Stimulated activated CD8-positive, alpha-beta memory T cell treated with anti-CD3 and anti-CD28 coated beads, Interleukin-7, amount 100 ng/mL, for 24 hours (primary cell): Measurements from ENCODE around the gene TAF1D.
"Not testable (repeated sequence)": the region's sequence is repeated elsewhere in the genome, so short reads cannot be mapped to it uniquely, and the experiment has no call there.

Experiments used
- DNase-seq: peaks from one replicate; pipeline ENCODE4 v3.0.0-alpha.2; 2020; ENCODE audit warnings: low read depth

The TAF1D gene, protein sequence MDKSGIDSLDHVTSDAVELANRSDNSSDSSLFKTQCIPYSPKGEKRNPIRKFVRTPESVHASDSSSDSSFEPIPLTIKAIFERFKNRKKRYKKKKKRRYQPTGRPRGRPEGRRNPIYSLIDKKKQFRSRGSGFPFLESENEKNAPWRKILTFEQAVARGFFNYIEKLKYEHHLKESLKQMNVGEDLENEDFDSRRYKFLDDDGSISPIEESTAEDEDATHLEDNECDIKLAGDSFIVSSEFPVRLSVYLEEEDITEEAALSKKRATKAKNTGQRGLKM

DNA sequence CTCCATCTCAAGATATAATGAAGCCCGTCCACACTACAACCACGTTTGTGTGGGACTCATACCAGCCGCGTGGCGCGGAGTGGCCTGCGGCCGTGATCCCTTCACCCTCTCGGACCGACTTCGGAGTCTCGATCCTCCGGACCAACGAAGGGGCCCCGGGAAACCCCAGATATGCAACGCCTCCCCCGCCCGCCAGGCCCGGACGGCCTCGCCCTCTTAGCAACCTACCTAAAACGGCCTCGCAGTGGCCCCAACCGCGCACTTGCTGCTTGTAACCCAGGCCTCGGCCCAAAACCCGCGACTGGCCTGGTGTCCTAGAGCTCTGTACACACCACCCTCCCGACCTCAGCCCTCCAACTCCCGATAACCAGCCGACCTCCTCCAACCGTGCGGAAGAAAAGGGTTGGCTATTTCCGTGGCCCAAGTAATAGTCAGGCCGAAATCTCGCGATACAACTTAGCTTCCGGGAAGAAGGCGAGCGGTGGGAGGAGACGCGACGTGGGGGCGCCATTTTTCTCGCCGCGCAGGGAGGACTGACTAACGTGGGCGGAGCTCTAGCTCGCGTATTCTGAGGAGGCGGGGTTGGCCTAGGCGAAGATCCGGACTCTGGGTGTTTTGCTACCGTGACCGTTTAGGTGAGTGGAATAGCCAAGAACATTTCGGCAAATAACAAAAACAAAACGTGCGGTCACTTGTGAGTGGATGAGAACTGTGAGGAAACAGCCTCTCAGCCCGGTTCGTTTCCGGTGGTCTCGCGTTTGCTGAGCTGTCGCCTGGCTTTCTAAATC lies at the start of gene TAF1D, which contains the start of gene C11orf54:
Gene TAF1D, minus strand, starts transcription at position 402 of the 788 bp plus-strand sequence. CDS start 2,191 bp downstream, outside the sequence.
Gene C11orf54, plus strand, starts transcription at position 579 of the 788 bp plus-strand sequence. CDS start 5,722 bp downstream, outside the sequence.
- DNase-seq = peak; percentile 87

DNA sequence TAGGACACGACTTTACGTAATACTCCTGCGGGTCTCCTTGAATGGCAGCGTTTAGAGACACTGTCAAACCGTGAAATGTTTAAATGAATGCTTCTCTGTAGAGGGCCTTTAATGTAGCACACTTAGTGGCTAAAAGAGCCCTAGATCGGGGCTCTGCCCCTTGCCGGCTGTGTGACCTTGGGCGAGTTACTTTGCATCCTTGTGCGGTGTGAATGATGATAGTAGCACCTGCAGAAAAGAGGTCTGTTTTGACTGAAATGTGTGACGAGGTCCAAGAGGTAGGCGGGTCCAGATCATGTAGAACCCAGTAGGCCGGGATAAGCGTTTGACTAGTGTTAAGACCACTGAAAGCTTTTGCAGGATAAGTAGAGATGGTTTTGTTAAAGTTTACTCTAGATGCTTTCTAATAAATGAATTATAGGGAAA lies 43.7 kb upstream of the TAF1D start:
- no peak for DNase-seq

DNA sequence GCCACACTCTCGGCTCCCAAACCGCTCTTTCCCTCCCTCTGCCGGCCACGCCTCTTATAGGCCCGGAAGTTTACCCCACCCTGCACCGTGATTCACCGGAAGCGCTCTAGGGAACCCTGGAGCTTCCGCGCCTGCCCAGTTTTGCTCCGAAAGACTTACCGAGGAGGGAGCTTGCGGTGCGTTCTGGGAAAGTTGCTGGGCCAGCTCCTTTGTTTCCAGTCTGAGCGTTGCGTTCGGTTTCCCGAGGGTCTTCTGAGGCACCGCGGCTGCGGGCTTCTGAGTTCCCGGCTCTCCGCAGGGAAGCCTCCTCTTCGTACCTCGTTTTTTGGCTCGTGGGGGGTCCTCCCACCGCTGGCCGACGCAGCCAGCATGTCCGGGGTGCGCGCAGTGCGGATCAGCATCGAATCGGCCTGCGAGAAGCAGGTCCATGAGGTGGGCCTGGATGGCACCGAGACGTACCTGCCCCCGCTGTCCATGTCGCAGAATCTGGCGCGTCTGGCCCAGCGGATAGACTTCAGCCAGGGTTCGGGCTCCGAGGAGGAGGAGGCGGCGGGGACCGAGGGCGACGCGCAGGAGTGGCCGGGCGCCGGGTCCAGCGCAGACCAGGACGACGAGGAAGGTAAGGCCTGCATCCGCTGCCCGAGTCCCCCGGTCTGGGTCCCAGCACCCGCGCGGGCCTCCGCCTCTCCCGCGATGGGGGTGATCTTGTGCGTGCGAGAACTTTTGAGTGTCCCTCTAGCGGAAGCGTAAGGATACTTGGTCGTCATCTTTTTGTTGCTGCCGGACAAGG lies 43.0 kb upstream of the TAF1D start, which contains the start of gene MED17:
Gene MED17, plus strand, starts transcription at position 138 of the 790 bp plus-strand sequence. Its CDS starts 232 bp downstream, at position 370.
- DNase-seq = peak; percentile 77

DNA sequence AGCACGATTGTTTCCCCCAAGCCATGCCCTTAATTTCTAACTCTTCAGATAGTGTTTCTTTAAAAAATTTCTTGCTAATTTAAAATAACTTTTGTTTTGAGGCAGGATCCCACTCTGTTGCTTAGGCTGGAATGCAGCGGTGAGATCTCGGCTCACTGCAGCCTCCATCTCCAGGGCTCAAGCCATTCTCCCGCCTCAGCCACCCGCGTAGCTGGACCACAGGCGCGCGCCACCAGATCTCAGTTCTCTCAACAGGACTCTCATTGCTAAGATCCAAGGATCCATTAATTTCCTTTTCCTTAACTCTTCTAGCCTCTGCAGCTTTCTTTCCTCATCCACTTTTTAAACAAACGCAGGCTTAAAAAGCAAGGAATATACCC lies 42.5 kb upstream of the TAF1D start:
- no peak for DNase-seq

DNA sequence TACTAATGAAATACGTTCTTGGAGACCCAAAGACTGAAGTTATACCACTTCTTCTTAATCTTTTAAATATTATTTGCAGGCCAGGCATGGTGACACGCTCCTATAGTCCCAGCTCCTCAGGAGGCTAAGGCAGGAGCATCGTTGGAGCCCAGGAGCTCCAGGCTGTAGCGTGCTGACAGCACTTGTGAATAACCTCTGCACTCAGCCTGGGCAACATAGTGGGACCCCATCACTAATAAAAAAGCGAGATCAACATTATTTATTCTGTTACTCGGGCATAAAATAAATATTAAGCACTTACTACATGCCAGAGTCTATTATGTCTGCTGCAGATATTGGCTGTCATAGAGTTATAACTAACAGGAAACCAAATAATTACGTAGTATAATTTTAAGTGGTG lies 42.1 kb upstream of the TAF1D start:
- DNase-seq = no peak

DNA sequence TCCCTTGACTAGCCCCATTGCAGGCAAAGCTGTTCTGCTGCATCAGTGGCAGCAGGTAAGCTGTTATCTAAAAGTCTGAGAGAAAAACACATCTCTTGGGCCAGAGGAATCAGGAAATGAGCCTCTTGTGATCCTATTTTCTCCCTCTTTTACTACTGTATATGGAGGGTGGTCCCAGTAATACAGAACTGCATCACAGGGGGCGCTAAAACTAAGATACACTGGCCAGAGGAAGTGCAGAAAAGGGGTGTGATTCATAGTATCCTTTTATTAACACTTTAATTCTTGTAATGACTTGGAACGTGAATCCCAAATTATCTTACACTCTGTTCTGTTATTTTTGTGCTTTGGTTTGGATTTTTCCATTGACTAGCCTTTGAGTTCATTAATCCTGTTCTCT lies 34.0 kb upstream of the TAF1D start:
- no peak for DNase-seq

DNA sequence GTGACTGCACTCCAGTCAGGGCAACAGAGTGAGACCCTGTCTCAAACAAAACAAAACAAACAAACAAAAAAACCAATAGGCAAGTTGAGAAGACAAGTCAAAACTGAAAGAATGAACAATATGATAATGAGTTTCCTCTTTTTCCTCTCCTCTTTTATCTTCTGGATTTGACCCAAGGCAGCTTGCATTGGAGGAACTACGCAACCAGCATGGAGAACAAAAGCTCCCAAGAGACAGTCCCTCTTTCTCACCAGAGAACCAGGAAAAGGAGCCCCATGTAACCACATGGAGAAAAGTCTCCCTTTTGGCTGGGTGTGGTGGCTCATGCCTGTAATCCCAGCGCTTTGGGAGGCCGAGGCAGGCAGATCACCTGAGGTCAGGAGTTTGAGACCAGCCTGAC lies 33.3 kb upstream of the TAF1D start:
- DNase-seq = not testable (repeated sequence)

DNA sequence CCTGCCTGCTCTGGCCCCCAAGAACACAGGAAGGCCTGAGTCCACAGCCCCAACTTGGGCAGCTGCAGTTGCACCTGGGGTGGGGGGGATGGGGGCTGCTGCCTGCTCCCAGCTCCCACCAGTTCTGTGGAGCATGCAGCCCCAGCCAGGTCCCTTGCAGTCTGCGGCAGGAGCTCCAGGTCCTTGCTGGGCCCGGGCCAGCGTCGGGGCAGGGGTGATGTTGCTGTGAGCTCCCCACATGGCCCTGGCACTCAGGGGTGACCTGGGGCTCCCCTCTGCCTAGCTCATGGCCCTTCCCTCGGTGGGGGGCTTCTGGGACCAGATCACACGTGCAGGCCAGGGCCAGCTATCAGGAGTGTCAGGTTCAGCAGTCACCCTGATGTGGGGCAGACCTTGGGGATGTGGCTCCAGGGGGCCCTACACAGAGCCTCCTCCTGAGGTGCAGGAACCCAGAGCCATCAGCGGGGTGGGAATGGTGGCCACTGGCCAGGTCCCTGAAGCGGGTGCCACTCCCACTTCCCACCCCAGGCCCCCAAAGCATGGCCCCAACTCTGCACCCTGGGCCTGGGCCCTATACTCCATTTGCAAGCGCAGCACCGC lies 32.4 kb upstream of the TAF1D start:
- no peak for DNase-seq

DNA sequence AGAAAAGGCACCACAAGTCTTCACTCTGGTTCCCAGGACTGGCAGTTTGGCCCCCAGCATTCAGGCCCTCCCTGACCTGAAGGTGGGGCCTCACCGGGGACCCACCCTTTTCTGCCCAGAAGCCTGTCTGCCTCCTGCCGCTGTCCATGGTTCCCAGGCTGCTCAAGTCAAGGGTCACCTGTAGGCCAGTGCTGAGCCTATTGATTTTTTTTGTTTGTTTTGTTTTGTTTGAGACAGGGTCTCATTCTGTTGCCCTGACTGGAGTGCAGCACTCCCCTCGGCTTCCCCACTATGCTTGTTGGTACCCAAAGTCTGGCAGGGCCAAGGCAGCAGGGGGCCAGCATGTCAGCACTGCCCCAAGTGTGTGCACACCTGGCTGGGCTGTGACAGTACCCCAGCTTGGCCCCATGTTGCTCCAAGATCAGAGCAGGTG lies 31.8 kb upstream of the TAF1D start:
- no peak for DNase-seq

DNA sequence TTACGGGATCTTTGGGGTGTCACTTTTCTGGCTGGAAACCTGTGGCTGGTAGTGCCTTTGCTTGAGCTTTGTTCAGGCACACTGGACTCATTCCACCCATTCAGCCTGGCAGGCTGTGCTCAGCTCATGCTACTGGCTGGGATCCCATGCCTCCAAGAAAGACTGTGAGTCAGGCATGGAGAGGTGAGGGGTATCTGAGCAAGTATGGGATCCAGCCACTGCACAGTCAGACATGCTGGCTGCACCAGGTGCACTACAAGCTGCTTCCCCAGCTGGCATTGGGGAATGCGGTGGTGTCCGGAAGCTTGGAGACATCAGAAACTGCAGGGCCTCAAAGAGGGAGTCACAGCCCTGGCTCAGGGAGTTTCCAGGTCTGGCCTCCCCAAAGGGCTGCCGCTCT lies 30.8 kb upstream of the TAF1D start:
- DNase-seq = no peak

DNA sequence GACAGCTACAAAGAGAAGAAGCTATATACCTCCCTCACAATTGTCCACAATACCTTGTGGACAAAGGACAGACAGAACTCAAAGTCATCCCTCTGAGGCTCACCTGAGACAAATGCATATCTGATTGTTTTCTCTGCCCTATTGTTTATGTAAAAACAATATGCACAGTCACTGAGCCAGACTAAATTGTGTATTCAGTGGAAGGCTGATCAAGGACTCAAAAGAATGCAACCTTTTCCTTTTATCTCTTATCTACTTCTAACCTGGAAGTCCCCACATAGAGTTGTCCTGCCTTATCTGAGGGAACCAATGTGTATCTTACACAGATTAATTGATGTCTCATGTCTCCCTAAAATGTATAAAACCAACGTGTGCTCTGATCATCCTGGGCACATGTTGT lies 28.9 kb upstream of the TAF1D start:
- DNase-seq = no peak

DNA sequence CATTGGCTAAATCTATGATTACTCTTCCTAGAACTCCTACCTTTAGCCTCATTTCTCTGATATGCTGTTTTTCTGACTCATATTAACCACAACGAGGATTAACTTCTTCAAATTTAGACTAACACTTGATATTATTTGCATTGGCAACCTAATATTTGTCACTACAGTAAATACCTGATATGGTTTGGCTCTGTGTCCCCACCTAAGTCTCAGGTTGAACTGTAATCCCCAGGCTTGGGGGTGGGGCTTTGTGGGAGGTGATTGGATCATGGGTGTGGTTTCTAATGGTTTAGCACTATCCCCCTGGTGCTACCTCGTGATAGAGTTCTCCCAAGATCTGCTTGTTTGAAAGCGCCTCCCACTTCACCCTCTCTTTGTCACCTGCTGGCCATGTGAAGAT lies 25.7 kb upstream of the TAF1D start:
- DNase-seq = no peak

DNA sequence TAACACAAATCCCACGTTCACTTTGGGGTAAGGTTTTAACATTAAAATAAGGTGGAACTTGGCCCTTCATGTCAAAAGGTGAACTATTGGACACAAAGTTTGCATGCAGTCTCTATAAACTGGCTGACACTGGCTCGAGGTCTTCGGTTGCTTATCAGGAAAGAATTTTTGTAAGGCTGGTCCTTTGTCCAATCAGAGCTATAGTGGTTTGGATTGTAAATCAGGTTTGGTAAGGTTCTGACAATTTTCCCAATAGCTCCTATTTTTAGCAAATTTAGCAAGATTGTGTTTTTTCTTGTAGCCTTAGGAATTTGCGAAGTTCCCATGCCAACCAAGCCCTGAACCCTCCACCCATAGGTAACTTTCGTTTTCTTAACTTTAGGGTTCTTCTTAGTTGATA lies 25.2 kb upstream of the TAF1D start:
- no peak for DNase-seq

DNA sequence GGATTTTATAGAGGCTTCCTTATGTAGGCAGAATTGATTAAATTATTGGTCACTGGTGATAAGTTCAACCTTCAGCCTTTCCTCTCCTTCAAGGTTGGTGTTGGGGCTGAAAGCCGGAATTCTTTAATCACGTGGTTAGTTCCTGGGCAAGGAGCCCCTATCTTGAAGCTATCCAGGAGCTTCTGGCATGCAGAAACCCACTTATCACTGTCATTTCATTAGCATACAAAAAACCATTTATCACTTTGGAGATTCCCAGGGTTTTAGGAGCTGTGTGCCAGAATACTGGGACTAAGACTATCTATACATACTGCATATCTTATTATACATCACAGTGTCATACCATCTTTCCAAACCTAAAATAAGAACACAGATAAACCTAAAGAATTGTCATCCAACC lies 24.3 kb upstream of the TAF1D start:
- no peak for DNase-seq

DNA sequence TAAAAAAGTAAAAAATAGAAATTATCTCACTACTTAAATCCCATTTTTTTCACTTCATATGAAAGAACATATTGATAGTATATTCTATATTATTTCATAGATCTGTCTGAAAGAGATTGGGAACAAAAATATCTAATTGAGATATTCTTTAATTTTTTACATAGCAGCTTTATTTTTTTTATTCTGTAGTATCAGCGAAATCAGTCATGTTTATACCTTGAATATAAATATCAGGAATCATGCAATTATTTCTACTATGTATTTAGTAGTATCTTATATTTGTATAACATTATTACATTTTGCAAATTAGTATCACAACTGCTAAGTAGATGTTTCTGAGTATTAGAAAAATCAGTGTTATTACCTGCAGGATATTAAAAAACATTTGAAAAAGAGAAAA lies 20.6 kb upstream of the TAF1D start:
- no peak for DNase-seq

DNA sequence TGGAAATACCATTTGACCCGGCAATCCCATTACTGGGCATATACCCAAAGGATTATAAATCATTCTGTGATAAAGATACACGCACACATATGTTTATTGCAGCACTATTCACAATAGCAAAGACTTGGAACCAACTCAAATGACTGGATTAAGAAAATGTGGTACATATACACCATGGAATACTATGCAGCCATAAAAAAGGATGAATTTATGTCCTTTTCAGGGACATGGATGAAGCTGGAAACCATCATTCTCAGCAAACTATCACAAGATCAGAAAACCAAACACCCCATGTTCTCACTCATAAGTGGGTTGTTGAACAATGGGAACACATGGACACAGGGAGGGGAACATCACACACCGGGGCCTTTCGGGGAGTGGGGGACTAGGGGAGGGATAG lies 17.8 kb upstream of the TAF1D start:
- not testable (repeated sequence) for DNase-seq

DNA sequence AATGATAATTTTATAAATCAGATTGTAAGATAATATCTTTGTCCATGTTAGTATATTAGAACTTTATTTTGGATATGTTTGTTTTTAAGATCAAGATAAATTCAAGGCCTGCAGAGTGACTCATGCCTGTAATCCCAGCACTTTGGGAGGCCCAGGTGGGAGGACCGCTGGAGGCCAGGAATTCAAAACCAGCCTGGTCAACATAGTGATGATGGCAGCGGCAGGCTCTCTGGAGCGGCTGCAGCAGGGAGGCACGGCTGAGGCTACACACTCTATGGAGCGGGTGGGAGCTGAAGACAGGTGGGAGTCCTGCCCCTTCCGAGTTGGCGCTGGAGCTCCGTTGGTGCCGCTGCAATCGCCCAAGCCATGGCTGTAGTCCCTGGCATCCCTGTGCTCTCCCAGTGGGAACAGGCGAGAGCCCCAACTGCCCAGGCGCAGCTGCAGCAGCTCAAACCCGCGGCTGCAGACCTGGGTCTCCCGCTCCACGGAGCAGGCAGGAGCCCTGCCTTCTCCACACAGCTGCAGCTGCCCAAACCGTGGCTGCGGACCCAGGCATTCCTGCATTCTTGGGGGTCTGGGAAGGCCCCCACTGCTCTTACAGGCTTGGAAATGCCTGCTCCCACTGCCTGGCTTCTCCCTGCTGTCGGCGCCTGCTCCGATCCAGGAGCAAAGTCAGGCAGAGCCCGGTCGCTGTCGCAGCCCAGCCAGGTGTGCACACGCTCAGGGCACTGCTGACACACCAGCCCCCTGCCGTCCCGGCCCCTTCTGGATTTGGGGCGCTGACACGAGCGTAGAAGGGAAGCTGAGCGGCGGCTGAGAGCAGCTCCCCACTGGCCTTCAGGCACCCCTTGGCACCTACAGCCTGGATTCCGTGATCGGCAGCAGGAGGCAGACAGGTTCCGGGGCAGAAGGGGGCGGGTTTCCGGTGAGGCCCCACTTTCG lies 16.9 kb upstream of the TAF1D start:
- DNase-seq = no peak

DNA sequence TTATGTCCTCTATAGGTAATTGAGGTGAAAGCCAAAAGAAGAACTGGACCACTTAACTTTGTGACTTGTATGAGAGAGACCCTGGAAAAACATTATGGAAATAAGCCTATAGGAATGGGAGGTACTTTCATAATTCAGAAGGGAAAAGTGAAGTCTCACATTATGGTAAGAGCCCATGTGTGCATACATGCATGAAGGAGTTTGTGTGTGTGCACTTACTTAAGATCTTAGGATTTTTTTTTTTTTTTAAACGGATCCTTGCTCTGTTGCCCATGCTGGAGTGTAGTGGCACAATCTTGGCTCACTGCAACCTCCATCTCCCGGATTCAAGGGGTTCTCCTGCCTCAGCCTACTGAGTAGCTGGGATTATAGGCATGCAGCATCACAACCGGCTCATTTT lies 16.0 kb upstream of the TAF1D start:
- no peak for DNase-seq

DNA sequence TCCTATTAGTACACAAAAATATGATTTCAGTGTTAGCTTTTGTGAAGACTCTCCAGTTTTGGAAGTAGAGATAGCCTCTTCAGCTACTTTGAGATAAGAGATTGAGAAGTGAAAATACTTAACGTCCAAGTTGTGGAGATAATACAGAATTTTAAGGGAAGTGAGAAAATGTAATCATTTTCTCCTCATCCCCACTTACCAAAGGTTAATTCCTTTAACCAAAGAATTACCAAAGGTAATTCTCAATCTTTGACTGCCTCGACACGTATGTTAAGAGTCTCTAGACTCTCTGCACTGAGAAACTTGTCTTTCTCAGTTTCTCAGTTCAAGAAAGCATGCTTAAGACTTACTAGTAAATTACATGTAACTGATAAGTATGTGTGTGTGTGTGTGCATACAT lies 15.5 kb upstream of the TAF1D start:
- DNase-seq = no peak

DNA sequence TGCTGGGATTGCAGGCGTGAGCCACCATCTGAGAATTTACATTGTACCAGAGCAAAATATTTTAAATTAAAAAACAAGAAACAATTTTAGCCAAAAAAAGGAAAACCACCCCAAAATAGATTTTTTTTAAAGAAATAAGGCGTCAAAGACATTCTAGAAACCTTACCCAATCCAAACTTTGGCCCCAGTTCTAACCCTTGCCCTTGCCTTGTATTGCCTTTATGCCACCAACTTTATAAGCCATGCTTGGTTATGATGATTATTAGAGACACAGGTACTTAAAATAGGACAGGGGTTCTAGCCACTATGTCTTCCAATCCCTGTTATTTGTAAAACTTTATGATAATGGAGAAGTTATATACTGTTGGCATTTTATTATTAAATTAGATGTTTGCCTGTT lies 11.9 kb upstream of the TAF1D start:
- DNase-seq = no peak

DNA sequence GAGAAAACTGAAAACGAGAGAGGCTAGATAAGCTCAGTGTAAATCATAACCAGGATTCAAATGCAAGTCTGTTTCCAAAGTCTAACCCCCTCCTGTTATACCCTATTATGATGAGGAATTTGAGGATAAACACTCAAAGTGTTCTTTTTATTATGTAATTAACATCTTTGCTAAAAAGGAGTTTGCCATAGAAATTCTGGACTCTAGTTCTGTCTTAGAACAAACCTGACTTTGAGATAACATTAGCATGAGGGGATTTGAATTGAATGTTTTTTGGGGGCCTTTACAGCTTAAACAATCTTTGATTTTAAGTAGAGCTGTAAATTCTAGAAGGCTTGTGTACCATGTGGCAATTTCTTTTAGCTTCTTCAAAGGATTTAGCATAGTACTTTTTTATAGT lies 9.7 kb upstream of the TAF1D start:
- no peak for DNase-seq
